Measurements from ENCODE around the gene PRPF4. TPM values are rescaled to one million over a fixed set of nuclear protein-coding genes. Genes with fewer than 3 reads are reported as not detected.
A peak's percentile ranks its signal among the peaks of the same experiment; 100 is the strongest.
"Not testable (repeated sequence)": the region's sequence is repeated elsewhere in the genome, so short reads cannot be mapped to it uniquely, and the experiment has no call there.

Gene PRPF4
- 10 to 100 TPM; 24.5 to 32.8 (median 29.4) TPM for total RNA-seq (2021; fragmentation: NEBNext Ultra II Directional; extraction: Animal tissue kit (Norgen Biotek cat#: 25700))
- long read RNA-seq, transcript PRPF4-201 (14 exons, 2,787 nt), result minor isoform, 7 of 57 reads
- long read RNA-seq, transcript PRPF4-202 (14 exons, 3,212 nt), result major isoform, 44 of 57 reads
- long read RNA-seq, partial matches to known transcripts, result 3 of 57 reads
- long read RNA-seq, other reads (novel, unspliced or antisense), result 3 of 57 reads

DNA sequence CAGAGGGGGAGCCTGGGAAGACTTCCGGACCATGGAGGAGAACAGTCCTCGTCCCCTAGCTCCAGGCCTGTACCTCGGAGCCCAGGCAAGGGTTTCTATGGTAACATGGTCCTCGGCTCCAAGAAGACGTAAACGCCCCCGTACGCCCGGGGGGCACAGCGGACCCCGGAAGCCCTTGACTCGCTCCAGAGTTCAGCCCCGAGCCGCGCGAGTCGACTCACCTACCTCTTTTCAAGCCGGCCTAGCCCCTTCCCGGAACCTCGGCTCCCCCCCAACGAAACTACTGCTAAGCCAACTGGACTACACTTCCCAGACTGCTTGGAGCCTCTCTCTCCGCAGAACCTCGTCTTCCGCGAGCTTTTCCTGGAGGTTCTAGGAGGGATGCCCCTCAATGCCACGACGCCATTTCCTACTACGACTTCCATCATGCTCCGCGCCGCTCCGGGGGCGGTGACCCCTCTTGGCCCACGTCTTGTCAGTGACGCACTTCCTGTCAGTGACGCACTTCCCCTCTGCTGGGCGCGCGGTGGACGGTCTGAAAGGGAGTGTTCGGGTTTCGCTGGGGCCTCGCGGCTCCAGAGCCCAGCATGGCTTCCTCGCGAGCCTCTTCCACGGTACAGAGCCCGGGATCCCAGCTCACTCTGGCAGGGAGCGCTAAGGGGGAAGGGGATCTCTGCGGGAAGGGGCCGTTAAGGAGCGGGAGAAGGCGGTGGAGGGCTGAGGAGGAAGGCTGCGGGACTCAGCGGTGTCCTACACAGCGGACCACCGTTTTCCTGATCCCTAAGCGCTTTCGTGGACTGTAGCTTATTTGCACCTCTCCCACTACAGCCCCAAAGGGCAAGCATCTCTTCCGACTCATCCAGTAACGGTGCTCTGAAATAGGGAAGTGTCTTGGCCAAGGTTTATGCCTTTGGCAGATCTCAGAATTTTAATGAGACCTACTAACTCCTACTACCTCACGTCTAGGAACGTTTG, at the start of gene PRPF4, which contains the start of gene CDC26:
TSS of gene PRPF4 (plus strand) at position 502 of the 975 bp plus-strand sequence. CDS start at position 588, 86 bp downstream.
TSS of gene CDC26 (minus strand) at position 416 of the 975 bp plus-strand sequence. CDS start 3,065 bp downstream, outside the sequence.
- TF ChIP-seq, protein P1, sequence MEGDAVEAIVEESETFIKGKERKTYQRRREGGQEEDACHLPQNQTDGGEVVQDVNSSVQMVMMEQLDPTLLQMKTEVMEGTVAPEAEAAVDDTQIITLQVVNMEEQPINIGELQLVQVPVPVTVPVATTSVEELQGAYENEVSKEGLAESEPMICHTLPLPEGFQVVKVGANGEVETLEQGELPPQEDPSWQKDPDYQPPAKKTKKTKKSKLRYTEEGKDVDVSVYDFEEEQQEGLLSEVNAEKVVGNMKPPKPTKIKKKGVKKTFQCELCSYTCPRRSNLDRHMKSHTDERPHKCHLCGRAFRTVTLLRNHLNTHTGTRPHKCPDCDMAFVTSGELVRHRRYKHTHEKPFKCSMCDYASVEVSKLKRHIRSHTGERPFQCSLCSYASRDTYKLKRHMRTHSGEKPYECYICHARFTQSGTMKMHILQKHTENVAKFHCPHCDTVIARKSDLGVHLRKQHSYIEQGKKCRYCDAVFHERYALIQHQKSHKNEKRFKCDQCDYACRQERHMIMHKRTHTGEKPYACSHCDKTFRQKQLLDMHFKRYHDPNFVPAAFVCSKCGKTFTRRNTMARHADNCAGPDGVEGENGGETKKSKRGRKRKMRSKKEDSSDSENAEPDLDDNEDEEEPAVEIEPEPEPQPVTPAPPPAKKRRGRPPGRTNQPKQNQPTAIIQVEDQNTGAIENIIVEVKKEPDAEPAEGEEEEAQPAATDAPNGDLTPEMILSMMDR (IDR thresholded peaks at IDR 0.05), result no peak
- H3K36me3 Mint-ChIP-seq (ENCODE audit: low read depth), result peaks cover 38% of the 10 kb centered on the region
- H3K27ac Mint-ChIP-seq, result no peak within 1 kb of the TSS
- no peak within 1 kb of the TSS for H3K4me3 Mint-ChIP-seq
- H3K9me3 Mint-ChIP-seq, result no peaks in the 10 kb centered on the region
- no peaks in the 10 kb centered on the region for H3K27me3 Mint-ChIP-seq (ENCODE audit: insufficient read depth)
- peaks cover 20% of the 10 kb centered on the region for H3K4me1 Mint-ChIP-seq (ENCODE audit: low read depth)
- DNase-seq, result peak; percentile 98

DNA sequence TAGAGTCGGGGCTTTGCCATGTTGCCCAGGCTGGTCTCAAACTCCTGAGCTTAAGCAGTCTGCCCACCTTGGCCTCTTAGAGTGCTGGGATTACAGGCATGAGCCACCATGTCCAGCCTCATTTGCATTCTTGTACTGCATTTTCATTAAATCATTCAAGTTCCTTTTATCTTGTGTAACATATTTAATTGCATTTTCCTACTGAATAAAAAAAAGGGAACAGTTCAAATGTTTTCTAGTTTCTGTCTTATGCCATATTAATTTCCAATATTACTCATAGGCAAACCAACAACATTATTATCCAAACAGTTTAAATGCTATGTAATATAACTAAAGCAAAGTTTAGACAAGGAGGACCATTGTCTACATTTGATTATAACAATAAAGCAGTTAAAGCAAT, 48.0 kb upstream of the PRPF4 start:
- H3K4me3 Mint-ChIP-seq, result no peak overlapping the region
- TF ChIP-seq, protein P1 (IDR thresholded peaks at IDR 0.05), result no peak
- H3K9me3 Mint-ChIP-seq, result no peaks in the 10 kb centered on the region
- DNase-seq, result no peak
- no peak overlapping the region for H3K27ac Mint-ChIP-seq
- H3K4me1 Mint-ChIP-seq (ENCODE audit: low read depth), result peaks cover 57% of the 10 kb centered on the region
- no peaks in the 10 kb centered on the region for H3K27me3 Mint-ChIP-seq (ENCODE audit: insufficient read depth)
- H3K36me3 Mint-ChIP-seq (ENCODE audit: low read depth), result peaks cover 11% of the 10 kb centered on the region; the same call in 1 of the 2 replicates

DNA sequence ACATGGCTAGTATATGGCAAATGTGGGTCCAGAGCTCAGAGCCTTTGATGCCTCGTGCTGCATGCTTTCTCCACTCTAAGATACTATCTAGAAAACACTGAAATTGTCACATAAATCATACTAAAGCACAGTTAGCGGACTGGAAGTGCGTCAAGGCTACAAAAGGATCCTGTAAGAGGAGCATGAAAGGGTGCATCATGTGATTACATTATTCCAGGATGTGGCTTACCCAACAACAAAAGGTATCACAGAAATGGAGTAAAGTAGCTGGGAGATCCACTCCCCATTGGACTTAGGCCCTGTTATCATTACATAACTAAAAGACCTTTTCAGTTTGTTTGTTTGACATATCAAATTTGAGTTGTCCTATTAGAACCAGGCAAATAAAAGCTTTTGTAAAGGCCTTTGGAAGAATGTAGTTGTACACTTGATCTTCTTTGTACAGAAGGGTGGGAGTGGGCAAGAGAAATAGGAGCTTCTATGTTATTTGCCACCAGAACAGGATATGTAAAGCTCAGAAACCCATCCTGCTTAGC, 47.3 kb upstream of the PRPF4 start:
- Mint-ChIP-seq H3K27ac (no peak overlapping the region), H3K27me3 (ENCODE audit: insufficient read depth) (no peaks in the 10 kb centered on the region), H3K4me1 (ENCODE audit: low read depth) (peaks cover 53% of the 10 kb centered on the region), H3K4me3 (no peak overlapping the region), H3K36me3 (ENCODE audit: low read depth) (peaks cover 11% of the 10 kb centered on the region; the same call in 1 of the 2 replicates), H3K9me3 (no peaks in the 10 kb centered on the region)
- TF ChIP-seq, protein P1 (IDR thresholded peaks at IDR 0.05), result no peak
- no peak for DNase-seq

DNA sequence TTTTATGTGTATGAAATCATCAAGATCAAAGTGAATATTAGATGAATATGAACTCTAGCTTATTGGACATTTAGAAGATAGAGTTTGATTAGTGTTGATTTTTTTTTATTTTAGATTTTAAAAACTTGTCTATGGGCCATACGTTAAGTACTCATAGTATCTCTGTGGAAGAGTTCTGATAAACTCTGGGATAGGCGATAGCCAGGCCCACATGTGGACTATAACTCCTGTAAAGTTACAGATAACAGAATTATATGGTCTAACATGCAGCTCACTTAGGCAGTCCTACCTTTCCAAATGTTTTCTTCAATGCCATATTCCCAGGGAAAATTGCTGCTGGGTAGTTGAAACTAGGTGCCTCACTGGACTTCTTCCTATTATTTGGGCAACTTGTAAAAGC, 43.8 kb upstream of the PRPF4 start:
- no peak for DNase-seq
- Mint-ChIP-seq H3K9me3 (no peaks in the 10 kb centered on the region), H3K4me1 (ENCODE audit: low read depth) (peaks cover 21% of the 10 kb centered on the region), H3K36me3 (ENCODE audit: low read depth) (0 out of 2 replicates have a peak, but pooled peaks cover 5% of the 10 kb centered on the region), H3K27ac (no peak overlapping the region), H3K4me3 (no peak overlapping the region), H3K27me3 (ENCODE audit: insufficient read depth) (no peaks in the 10 kb centered on the region)
- TF ChIP-seq, protein P1 (IDR thresholded peaks at IDR 0.05), result no peak

DNA sequence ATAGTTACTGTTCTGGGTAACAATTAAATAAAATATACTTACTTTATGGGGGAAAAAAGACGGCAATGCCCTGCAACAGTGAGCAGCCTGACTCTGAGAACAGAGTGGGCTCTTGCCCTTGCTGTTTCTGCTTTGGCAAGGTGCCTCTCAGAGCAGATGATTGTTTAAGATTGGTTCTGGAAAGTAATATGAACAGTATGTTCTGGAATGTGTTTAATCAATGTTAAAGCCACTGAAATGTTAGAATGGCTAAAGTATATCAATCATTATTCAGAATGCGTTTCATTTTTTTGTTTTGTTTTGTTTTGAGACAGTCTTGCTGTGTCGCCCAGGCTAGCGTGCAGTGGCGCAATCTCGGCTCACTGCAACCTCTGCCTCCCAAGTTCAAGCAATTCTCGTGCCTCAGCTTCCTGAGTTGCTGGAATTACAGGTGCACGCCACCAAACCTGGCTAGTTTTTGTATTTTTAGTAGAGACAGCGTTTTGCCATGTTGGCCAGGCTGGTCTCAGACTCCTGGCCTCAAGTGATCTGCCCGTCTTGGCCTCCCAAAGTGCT, 39.7 kb upstream of the PRPF4 start:
- H3K27ac Mint-ChIP-seq; DNase-seq; H3K36me3 Mint-ChIP-seq (ENCODE audit: low read depth); H3K27me3 Mint-ChIP-seq (ENCODE audit: insufficient read depth); H3K9me3 Mint-ChIP-seq; H3K4me3 Mint-ChIP-seq: not testable (repeated sequence)
- peaks cover 18% of the 10 kb centered on the region for H3K4me1 Mint-ChIP-seq (ENCODE audit: low read depth)

All from HFFc6 (cell line).